ENCODE results near the gene TRIM9.

Gene TRIM9

GRCh38 chr14:51056421-51056820 is 38.5 kb downstream of the TRIM9 start:
- DNase-seq, result no peak

DNA sequence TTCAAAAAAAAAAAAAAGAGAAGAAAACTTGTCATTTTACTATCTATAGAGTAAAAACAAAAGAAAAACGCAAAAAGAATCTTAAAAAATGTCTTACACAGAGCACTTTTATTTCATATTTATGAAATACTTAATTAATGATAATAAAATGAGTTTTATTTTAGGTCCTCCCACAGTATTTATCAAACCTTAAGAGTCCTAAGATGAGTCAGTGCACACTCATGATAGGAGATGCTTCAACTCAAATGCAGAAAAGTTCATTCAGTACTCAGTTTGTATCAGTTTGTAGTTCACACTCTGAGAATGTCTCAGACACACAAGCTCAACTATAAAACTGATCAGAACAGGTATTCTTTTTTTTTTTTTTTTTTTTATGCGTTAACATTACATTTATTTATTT is 41.7 kb downstream of the TRIM9 start:
- DNase-seq, result no peak

GRCh38 chr14:51044961-51045360 is 49.9 kb downstream of the TRIM9 start:
- DNase-seq, result no peak

GRCh38 chr14:51041883-51042282 is 53.0 kb downstream of the TRIM9 start:
- no peak for DNase-seq

- DNase-seq, result no peak
These were observed 53.8 kb downstream of the TRIM9 start for GRCh38 chr14:51041108-51041531.

GRCh38 chr14:51039252-51039651 is 55.7 kb downstream of the TRIM9 start:
- no peak for DNase-seq

GRCh38 chr14:51035611-51036192 is 59.2 kb downstream of the TRIM9 start:
- no peak for DNase-seq

DNA sequence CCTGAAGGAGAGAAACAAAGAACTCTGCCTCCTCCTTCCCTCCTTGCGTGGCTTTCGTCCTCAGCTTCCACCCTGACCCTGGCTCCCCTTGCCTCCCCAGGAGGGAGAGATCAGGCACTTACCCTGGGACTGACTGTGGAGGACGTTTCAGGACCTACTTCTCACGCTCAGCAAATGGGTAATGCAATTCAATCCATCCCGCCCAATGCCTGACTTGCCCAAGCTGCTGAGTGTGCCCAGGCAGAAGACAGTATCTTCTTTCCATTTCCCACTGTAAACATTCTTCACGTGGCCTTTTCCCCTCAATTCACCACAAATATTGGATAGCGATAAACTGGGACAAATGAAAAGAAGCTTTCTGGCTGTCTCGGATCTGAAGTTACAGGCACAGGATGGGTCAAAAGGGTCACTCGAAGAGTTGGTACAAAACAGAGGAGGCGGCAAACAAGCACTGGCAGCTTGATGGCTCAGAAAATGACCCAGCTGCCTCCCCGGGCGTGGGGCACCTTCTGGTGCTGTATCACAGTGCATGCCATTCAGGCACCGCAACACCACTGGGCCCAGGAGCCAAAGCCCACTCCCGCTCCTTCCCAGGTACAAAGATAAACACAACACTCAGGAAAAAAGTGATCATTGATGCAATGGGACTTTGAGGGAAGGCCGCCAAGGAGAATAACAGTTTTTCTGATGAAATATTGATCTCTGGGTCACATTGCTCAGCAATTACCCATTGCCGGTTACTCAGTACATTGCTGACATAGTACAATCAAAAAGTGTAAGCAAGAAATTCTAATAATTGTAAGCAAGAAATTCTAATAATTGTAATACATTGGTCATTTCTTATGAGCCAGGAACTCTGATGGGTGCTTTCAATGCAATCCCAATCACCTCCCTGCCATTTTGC is 65.8 kb downstream of the TRIM9 start:
- no peak for DNase-seq

- DNase-seq, result no peak
These were observed 66.5 kb downstream of the TRIM9 start for GRCh38 chr14:51028361-51028760.

DNA sequence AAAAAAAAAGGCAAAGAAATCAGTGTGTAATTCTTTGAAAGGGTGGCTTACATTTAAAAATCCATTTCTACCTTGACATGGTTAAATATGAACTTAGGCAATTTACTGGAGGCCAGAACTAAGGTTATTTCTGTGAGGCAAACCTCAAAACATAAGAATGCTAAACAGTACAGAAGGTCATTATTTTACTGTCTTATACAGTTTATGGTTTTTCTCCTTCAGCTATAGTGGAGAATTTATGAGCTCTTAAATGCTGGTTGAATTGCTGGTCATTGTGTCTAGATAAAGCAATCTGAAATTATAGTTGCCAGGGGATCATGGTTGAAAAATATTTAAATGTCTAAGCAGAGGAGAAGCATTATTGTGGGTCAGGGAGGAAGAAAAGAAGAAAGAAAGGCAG is 70.5 kb downstream of the TRIM9 start:
- no peak for DNase-seq

DNA sequence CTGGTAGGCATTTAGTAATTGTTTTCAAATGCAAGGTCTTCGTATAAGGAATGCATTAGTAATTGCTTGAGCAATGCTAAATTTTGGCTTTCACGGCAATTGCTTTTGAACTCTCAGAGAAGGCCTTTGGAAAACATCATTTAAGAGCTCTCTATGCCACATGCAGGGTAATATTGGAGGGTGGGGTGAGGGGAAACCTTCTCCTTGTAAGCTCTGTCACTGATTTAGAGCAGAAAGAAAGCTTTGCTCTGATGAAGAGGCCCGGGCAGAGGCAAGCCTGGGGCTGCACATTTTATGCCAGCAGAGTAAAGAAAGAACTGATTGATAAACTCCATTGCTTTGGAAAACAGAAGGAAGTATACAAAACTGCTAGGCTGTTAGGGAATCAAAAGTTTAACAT is 70.9 kb downstream of the TRIM9 start:
- peak; percentile 11 for DNase-seq

GRCh38 chr14:51022769-51023168 is 72.1 kb downstream of the TRIM9 start:
- no peak for DNase-seq

GRCh38 chr14:51020024-51020710 is 74.7 kb downstream of the TRIM9 start:
- peak; percentile 20 for DNase-seq

- peak; percentile 43 for DNase-seq
These were observed 75.8 kb downstream of the TRIM9 start for GRCh38 chr14:51019089-51019488.

- peak; percentile 34 for DNase-seq
These were observed 76.4 kb downstream of the TRIM9 start for GRCh38 chr14:51018521-51018920.

DNA sequence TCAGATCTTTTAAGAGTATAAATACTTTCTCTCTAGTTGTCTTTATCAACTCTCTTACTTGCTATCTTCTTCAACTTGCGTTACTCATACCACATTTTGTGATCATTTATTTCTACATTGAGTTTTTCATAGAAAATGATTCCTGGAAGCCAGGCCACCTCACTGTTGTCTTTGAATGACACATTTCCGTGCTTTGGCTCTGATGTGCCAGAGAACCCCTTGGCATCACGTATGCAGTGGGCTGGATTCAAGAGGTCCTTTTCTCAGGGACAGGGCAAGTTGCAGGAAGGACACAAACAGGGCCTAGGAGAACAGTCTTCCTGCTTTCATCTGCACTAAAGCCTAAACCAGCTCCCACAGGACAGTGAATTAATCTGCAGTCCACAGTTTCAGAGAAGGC is 80.3 kb downstream of the TRIM9 start:
- no peak for DNase-seq

DNA sequence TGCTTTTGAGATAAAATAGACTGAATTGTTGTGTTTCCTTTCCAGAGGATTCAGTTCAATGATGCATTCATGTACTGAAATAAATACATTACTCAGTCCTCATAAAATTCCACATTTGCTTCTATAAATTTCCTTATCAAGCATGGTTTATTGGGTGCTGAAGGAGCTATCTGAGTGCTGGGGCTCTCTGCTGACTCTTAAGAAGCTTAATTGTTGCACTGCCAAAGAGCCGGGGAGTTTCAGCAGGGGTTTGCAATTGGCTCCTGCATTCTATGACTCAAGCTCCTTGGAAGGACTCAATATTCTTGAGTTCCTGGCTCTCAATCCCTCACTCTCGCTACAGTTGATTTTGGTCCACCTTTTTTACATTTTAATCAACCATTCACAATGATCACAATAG is 80.8 kb downstream of the TRIM9 start:
- peak; percentile 65 for DNase-seq

- DNase-seq, result no peak
These were observed 82.8 kb downstream of the TRIM9 start for GRCh38 chr14:51012055-51012454.

- no peak for DNase-seq
These were observed 86.5 kb downstream of the TRIM9 start for GRCh38 chr14:51008446-51008845.

DNA sequence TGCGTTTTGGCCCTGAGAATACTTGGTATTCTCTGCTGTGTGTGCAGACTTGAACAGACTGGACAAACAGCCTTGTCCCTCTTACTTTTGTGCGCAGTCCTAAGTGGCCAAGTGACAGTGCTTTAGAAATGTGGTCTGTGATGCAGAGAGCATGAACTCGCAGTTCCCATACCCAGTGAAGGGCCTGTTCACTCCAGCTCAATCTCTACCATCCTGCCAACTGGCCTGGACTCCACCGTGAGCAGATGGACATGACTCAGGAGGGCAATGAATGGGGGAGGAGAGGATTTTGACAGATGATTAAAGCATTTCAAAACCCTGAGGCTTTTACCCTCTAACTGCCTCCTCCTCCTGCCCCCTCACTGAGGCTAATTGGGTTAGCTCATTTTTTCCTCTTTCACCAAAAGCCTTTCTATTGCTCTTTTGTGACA is 88.1 kb downstream of the TRIM9 start:
- DNase-seq, result peak; percentile 65

DNA sequence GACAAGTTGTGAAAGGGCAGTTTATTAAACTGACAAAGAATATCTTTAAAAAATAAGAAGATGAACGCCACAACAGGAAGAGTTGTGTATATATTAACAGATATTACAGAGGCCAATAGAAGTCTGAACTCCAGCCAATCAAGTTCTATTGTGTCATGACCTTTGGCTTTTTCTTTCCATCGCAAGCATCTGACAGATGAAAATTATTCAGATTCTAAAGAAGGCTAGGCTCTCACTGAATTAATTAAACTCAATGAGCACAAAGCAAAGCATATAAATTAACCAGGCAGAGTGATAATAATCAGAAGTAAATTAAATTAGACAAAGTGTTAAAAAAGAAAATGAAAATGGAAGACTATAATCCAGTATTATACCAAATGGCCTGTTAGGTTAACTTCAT is 88.6 kb downstream of the TRIM9 start:
- DNase-seq, result no peak

GRCh38 chr14:51004801-51005526 is 89.9 kb downstream of the TRIM9 start:
- peak; percentile 25 for DNase-seq

GRCh38 chr14:51004352-51004800 is 90.5 kb downstream of the TRIM9 start:
- no peak for DNase-seq

All from fibroblast of skin of right biceps (primary cell).